ENCODE results near the gene SRPX2.
"Not testable (repeated sequence)": the region's sequence is repeated elsewhere in the genome, so short reads cannot be mapped to it uniquely, and the experiment has no call there.

The SRPX2 gene

DNA sequence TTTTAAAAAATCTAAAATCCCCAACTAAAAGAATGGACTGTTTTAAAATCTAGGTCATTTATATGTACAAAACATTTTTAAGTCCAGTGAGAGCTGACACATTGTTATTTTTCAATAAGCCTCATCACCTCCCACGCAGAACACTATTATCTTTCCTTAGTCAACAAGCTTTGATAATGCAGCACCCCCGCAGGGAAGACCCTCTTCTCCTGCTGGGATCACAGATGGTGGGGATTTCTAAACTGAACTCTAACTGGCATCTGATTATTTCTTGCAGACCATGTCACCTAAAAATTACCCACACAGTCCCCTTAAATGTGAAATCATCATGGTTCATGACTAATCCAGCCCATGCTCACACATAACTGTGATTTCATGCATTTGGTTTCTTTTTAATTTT is 76.3 kb downstream of the SRPX2 start:
- H3K27ac ChIP-seq = no peak overlapping the region
- H3K9me3 ChIP-seq (ENCODE audit: low read depth, low read length) = no peaks in the 10 kb centered on the region
- TF ChIP-seq POLR2AphosphoS5 (IDR thresholded peaks at IDR 0.05; ENCODE audit: borderline replicate concordance, low read depth, low read length) = no peak
- no peak for TF ChIP-seq EZH2 (IDR thresholded peaks at IDR 0.05)
- TF ChIP-seq FOXP2 (optimal IDR thresholded peaks at IDR 0.05; ENCODE audit: control extremely low read depth, extremely low read length, insufficient read depth) = no peak
- no peak for DNase-seq (ENCODE audit: low read depth, low spot score)
- H3K9ac ChIP-seq (ENCODE audit: insufficient read length) = no peak overlapping the region
- H3K4me3 ChIP-seq = no peak overlapping the region
- no peaks in the 10 kb centered on the region for H3K36me3 ChIP-seq (ENCODE audit: insufficient read depth, low read length)

GRCh38 chrX:100721328-100721727 is 77.3 kb downstream of the SRPX2 start:
- H3K9ac ChIP-seq (ENCODE audit: insufficient read length) = no peak overlapping the region
- H3K27ac ChIP-seq = no peak overlapping the region
- H3K4me3 ChIP-seq = no peak overlapping the region
- H3K36me3 ChIP-seq (ENCODE audit: insufficient read depth, low read length) = no peaks in the 10 kb centered on the region
- TF ChIP-seq FOXP2 (optimal IDR thresholded peaks at IDR 0.05; ENCODE audit: control extremely low read depth, extremely low read length, insufficient read depth) (no peak), POLR2AphosphoS5 (IDR thresholded peaks at IDR 0.05; ENCODE audit: borderline replicate concordance, low read depth, low read length) (no peak), EZH2 (IDR thresholded peaks at IDR 0.05) (no peak)
- no peak for DNase-seq (ENCODE audit: low read depth, low spot score)
- H3K9me3 ChIP-seq (ENCODE audit: low read depth, low read length) = no peaks in the 10 kb centered on the region

DNA sequence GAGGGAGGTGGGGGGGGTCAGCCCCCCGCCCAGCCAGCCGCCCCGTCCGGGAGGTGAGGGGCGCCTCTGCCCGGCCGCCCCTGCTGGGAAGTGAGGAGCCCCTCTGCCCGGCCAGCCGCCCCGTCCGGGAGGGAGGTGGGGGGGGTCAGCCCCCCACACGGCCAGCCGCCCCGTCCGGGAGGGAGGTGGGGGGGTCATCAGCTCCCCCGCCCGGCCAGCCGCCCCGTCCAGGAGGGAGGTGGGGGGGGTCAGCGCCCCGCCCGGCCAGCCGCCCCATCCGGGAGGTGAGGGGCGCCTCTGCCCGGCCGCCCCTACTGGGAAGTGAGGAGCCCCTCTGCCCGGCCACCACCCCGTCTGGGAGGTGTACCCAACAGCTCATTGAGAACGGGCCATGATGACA is 80.0 kb downstream of the SRPX2 start:
- H3K36me3 ChIP-seq (ENCODE audit: insufficient read depth, low read length) = not testable (repeated sequence)

More for the DNA sequence above, 80.0 kb downstream of the SRPX2 start:
- not testable (repeated sequence) for H3K9me3 ChIP-seq (ENCODE audit: low read depth, low read length); H3K9ac ChIP-seq (ENCODE audit: insufficient read length); DNase-seq (ENCODE audit: low read depth, low spot score); H3K27ac ChIP-seq; H3K4me3 ChIP-seq

All from SK-N-MC (cell line).